HG03558 (cell line): ENCODE measurements around the gene NUDT14.

Experiments used
- ATAC-seq: cut with Tn5 transposase; IDR thresholded peaks from one replicate; pipeline ENCODE4 v1.9.1; 2021; ENCODE audit warnings: moderate number of reproducible peaks; ENCODE audit not compliant: unreplicated experiment; ENCODE audit errors: extremely low read depth

NUDT14 gene

GRCh38 chr14:105178069-105178867 lies 2.8 kb downstream of the NUDT14 start:
- no peak for ATAC-seq

GRCh38 chr14:105177082-105177481 lies 4.0 kb downstream of the NUDT14 start:
- ATAC-seq: no peak

GRCh38 chr14:105176513-105176912 lies 4.6 kb downstream of the NUDT14 start:
- ATAC-seq: no peak

GRCh38 chr14:105173901-105174894 lies 6.9 kb downstream of the NUDT14 start:
- ATAC-seq: no peak

GRCh38 chr14:105173145-105173544 lies 8.0 kb downstream of the NUDT14 start:
- no peak for ATAC-seq

- ATAC-seq: no peak
Observed at GRCh38 chr14:105172476-105172875, 8.6 kb downstream of the NUDT14 start.

GRCh38 chr14:105171004-105171673 lies 10.0 kb downstream of the NUDT14 start:
- ATAC-seq: no peak

GRCh38 chr14:105169776-105170655 lies 11.1 kb downstream of the NUDT14 start:
- ATAC-seq: no peak

- no peak for ATAC-seq
Observed at GRCh38 chr14:105168979-105169507, 12.1 kb downstream of the NUDT14 start.

- ATAC-seq: no peak
Observed at GRCh38 chr14:105168496-105168978, 12.6 kb downstream of the NUDT14 start, which contains the start of gene JAG2. Gene JAG2, minus strand, starts transcription at chr14:105168776. Its CDS starts 356 bp downstream, at chr14:105168420.

- no peak for ATAC-seq
Observed at GRCh38 chr14:105168093-105168420, 13.1 kb downstream of the NUDT14 start.

GRCh38 chr14:105167303-105168092 lies 13.6 kb downstream of the NUDT14 start:
- ATAC-seq: no peak

GRCh38 chr14:105166571-105167302 lies 14.4 kb downstream of the NUDT14 start:
- no peak for ATAC-seq

- ATAC-seq: no peak
Observed at GRCh38 chr14:105165761-105166485, 15.2 kb downstream of the NUDT14 start.

- ATAC-seq: no peak
Observed at GRCh38 chr14:105165134-105165704, 15.9 kb downstream of the NUDT14 start.

GRCh38 chr14:105163040-105163742 lies 17.9 kb downstream of the NUDT14 start:
- no peak for ATAC-seq
